GM12875 (cell line): Measurements from ENCODE around the gene AQP12B.
A peak's percentile ranks its signal among the peaks of the same experiment; 100 is the strongest.
"Not testable (repeated sequence)": the region's sequence is repeated elsewhere in the genome, so short reads cannot be mapped to it uniquely, and the experiment has no call there.

ENCODE experiments used
- H3K4me3 ChIP-seq: one replicate; pipeline ENCODE4 v1.5.1; 2011; ENCODE audit warnings: low read depth, low read length, control low read depth
- TF ChIP-seq, protein P1 (sequence below): IDR thresholded peaks from 2 replicates; pipeline ENCODE4 v1.5.1; 2011; ENCODE audit warnings: low read depth, mild to moderate bottlenecking, control low read depth, inconsistent platforms, low read length, moderate library complexity, borderline replicate concordance; ENCODE audit not compliant: insufficient read depth

The AQP12B gene

DNA sequence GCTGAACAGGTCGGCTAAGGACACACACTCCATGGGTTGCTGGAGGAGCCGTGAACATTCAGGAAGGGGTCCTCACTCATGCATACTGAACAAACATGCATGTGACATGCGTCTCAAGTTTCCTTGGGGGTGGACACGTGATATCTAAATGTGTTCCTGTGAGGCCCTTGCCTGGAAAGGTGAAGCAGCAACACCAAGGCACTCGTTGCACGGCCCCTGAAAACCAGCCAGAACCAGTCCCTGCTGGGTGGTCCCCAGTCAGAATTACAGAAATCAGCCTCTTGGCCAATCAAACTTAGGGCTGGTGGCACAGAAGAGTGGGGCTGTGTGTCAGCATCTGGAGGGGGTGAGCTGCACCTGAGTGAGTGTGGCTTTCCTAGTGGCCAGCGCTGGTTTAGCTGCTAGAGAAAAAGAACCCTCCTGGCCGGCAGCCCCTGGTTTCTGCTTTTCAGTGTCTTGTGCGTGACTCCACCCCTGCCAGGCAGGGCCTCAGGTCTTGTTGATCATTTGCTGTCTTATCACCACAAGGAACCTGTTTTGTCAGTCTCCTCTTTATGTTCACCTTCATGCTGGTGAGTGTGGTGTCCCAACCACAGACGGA is 3.2 kb upstream of the AQP12B start:
- no peak overlapping the region for H3K4me3 ChIP-seq
- TF ChIP-seq, protein P1, sequence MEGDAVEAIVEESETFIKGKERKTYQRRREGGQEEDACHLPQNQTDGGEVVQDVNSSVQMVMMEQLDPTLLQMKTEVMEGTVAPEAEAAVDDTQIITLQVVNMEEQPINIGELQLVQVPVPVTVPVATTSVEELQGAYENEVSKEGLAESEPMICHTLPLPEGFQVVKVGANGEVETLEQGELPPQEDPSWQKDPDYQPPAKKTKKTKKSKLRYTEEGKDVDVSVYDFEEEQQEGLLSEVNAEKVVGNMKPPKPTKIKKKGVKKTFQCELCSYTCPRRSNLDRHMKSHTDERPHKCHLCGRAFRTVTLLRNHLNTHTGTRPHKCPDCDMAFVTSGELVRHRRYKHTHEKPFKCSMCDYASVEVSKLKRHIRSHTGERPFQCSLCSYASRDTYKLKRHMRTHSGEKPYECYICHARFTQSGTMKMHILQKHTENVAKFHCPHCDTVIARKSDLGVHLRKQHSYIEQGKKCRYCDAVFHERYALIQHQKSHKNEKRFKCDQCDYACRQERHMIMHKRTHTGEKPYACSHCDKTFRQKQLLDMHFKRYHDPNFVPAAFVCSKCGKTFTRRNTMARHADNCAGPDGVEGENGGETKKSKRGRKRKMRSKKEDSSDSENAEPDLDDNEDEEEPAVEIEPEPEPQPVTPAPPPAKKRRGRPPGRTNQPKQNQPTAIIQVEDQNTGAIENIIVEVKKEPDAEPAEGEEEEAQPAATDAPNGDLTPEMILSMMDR: 0 out of 2 replicates have a peak, but pooled peaks have one; percentile 19

DNA sequence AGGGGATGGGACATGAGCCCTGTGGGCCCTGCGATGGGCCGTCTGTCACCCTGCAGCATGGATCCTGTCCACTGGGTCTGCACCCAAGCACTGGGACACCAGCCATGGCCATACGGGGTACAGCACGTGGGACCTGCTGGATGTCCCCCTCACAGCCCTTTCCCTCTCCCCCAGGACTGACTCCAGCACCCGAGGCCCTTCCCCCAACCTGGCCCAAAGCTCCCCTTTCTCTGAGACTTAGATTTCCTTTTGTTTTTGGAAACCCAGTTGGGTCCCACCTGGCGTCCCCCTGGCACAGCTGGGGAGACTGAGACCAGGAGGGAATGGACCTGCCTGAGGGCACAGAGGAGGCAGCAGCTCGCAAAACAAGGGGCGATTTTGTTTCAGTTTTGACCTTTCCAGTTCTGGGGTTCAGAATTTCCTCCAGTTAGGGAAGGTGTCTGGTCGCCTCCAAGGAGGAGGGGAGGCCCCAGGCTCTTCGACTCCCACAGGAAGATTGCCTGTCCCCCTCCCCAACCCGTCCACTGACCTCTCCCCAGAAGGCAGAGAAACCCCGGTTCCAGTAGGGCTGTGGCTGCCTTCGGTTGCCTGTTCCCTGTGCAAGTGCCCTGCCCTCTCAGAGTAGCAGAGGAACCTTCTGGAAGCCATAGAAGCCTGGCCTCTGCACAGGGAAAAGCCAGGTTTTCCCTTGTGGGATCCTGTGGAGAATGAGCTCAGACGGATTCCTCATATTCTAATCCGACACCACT is 1.5 kb upstream of the AQP12B start:
- H3K4me3 ChIP-seq: not testable (repeated sequence)

DNA sequence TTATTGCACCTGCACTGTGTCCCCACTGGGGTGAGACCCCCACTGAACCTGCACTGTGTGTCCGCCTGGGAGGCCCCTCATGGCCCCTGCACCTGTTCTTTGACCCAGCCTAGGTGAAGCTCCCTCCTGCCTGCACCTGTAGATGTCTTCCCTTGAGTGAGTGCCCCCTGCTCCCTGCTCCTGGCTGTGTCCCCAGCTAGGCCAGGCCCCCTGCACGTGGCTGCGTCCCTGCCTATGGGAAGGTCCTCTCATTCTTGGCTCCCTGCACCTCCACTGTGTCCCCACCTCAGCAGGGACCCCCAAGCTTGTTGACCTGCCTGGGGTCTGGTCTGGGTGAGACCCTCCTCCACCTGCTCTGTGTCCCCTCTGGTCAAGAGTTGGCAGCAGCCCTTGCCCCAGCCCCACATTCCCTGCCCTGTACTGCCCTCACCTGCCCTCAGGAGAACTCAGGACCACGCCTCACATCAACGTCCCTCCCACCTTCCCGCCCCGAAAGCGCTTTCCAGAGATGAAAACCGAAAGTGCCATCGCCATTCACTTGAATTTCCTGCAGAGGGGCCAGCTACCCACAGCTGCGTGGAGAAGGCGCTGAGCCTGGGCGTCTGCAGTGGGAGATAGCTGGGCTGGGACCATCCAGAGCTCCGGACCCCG is 769 bp upstream of the AQP12B start:
- not testable (repeated sequence) for H3K4me3 ChIP-seq

DNA sequence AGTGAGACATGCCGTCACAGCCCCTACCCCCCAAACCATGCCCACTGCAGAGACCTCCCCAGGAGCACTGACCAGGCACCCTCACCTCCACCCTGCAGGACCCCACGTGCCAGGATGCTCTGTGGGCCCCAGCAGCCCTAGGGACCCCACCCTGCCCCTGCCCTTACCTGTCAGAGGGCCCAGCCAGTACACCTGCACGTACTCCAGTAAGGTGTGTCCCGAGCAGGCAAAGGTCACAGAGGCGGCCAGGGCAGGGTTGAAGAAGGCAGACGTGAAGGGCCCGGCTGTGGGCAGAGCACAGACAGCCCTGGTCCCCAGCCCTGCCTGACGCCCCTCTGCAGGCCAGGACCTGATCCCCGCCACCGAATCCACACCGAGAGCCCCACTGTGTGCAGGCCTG is 2.5 kb downstream of the AQP12B start:
- H3K4me3 ChIP-seq: not testable (repeated sequence)

DNA sequence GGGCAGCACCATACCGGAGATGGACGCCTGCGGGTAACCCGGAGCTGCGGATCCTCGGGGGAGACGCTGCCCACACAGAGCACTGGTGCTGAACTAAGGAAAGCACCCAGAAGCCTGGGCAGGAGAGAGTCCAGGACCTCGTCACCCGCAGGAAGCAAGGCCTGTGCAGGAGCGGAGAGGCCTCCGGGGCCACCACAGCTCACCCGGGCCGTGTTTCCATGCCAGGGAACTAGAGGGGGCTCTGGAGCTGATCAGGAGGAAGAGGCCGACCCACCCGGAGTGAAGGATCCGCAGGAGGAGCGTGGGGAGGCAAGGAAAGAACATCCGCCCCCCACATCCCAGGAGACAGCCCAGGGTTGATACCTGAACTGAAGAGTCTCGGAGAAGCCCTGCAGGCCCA is 3.8 kb downstream of the AQP12B start:
- H3K4me3 ChIP-seq: not testable (repeated sequence)

DNA sequence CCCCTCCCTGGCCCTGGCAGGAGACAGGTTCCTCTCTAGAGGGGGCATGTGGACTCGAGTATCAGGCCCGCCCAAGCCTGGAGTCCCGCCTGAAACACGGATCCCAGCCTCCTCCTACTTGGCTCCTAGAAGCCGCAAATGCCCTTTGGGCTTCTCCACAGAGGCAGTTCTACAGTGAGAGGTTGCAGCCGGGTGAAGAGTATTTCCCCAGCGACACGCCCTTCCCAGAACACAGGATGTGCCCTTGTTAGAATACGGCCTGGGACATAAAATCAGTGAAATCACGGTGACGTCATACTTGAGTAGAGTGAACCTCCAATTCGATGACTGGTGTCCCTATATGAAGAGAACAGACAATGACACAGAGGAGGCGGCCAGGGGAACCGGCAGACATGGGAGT is 4.6 kb downstream of the AQP12B start:
- H3K4me3 ChIP-seq: not testable (repeated sequence)

DNA sequence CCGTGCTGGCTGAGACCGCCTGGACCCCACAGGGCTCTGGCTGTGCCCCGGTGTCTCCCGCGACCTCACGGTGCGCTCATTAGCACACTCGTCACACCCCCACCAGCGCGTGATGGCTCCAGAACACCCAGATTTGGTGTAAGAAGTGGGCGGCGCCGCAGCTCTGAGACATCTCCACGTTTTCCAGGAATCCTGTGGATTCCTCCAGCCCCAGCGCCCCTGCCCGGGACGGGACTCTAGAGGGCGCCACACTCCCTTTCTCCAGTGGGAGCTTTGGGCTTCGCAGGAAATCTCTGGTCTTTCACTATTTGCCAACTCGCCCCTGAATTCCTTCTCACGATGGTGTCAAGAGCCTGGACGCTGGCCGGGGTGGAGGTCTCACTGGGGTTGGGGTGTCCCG is 7.3 kb downstream of the AQP12B start:
- not testable (repeated sequence) for H3K4me3 ChIP-seq

DNA sequence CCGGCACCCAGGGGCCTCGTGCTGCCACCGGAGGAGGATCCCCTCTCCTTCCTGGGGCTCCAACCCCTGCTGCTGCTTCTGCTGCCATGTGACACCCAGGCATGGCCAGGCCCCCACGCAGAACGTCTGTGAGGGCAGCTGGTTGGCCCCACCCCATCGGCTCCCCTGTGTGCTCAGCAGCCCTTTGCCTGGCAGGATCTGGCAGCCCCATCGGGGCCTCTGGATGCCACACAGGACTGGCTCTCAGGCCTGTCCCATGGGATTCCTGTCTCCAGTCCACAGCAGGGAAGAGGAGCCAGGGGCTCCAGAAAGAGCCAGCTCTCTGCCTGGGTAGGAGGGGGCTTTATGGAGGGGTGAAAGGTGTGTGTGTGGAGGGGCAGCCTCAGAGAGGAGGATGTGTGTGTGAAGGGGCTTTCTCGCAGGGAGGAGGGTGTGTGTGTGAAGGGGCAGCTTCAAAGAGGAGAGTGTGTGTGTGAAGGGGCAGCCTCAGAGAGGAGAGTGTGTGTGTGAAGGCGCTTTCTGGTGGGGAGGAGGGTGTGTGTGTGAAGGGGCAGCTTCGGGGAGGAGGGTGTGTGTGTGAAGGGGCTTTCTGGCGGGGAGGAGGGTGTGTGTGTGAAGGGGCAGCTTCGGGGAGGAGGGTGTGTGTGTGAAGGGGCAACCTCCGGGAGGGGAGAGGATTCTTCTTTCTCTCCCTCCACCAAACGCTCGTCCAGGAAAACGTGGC is 8.1 kb downstream of the AQP12B start:
- not testable (repeated sequence) for H3K4me3 ChIP-seq

DNA sequence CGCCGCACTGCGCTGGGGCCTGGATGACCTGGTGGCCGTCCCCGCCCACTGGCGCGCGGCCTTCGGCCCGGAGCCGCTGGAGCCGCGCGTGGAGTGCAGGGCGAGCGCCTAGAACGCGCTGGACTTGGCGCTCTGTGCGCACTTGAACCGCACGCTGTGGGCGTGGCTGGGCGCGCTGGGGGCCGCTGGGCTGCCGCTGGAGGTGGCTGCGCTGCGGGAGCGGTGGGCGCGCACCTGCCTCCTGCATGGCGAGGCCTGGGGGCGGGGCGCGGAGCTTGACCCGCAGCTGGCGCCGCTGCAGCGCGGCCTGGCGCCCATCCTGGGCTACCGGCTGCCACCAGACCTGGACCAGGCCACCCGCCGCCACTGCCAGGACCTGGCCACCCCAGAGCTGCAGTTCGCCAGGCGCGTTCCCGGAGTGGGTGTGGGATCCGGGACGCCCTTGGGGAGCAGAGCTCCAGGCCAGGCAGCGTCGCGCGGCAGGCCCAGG is 9.9 kb downstream of the AQP12B start:
- TF ChIP-seq, protein P1: no peak
- no peak overlapping the region for H3K4me3 ChIP-seq

DNA sequence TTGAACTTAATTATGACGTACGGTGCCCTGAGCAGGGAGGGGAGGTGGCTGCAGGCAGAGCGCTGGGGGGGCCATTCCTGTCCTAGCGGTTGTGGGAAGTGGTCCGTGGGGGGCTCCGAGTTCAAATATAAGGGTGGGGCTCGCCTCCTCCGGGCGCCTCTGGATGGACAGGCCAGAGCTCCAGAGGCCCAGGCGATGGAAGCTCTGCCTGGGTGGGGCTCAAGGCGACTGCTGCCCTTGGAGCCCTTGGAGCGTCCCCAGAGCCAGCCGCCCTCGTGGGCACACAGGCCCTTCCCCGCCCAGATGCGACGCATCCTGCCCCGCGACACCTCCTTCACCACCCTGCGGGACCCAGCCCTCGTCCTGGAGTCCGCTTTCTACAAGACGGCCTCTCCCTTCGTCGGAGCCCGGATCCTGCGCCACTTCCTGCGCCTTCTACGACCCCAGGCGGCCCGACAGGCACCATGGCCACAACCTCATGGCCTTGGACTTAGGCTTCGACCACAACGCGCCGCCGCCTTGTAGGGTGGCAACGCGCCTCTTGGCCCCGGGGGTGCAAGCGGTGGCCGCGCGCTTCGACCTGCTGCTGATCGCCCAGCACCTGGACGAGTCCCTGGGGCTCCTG is 10.5 kb downstream of the AQP12B start:
- TF ChIP-seq, protein P1: no peak
- H3K4me3 ChIP-seq: no peak overlapping the region
